ENCODE data around the gene CHEK2.

CHEK2 gene

GRCh38 chr22:28780296-28780695, 38.7 kb upstream of the CHEK2 start:
- TF ChIP-seq, protein P1, sequence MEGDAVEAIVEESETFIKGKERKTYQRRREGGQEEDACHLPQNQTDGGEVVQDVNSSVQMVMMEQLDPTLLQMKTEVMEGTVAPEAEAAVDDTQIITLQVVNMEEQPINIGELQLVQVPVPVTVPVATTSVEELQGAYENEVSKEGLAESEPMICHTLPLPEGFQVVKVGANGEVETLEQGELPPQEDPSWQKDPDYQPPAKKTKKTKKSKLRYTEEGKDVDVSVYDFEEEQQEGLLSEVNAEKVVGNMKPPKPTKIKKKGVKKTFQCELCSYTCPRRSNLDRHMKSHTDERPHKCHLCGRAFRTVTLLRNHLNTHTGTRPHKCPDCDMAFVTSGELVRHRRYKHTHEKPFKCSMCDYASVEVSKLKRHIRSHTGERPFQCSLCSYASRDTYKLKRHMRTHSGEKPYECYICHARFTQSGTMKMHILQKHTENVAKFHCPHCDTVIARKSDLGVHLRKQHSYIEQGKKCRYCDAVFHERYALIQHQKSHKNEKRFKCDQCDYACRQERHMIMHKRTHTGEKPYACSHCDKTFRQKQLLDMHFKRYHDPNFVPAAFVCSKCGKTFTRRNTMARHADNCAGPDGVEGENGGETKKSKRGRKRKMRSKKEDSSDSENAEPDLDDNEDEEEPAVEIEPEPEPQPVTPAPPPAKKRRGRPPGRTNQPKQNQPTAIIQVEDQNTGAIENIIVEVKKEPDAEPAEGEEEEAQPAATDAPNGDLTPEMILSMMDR (IDR thresholded peaks at IDR 0.05; ENCODE audit: poor library complexity, severe bottlenecking): no peak
- Histone ChIP-seq H3K36me3 (ENCODE audit: low read depth) (peaks cover 71% of the 10 kb centered on the region), H3K4me3 (ENCODE audit: severe bottlenecking) (no peak overlapping the region), H3K27ac (ENCODE audit: poor library complexity, severe bottlenecking) (no peak overlapping the region), H3K9me3 (ENCODE audit: severe bottlenecking) (no peaks in the 10 kb centered on the region), H3K27me3 (ENCODE audit: insufficient read depth, poor library complexity, severe bottlenecking) (no peaks in the 10 kb centered on the region), H3K4me1 (ENCODE audit: insufficient read depth, poor library complexity, severe bottlenecking) (no peaks in the 10 kb centered on the region)
- ATAC-seq (ENCODE audit: low read depth) (no peak), DNase-seq (ENCODE audit: low spot score) (no peak)

DNA sequence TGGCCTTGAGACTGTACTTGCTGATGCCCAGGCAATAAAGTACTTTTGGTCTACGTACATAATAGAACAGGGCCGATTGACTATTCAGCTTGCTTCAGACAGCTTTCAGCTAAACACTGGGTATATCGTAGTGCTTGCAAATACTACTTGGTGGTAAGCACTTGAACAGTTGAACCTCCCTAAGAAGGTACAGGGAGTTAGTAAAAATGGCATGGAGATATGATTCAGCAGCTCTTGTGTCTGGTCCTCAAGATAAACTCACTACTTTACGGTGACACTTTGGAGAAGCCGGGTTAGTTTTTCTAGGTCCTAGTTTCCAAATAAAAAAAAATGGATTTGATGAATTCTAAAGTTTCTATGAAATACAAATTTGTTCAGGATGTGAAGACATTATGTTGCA, 38.2 kb upstream of the CHEK2 start:
- Histone ChIP-seq H3K27ac (ENCODE audit: poor library complexity, severe bottlenecking) (no peak overlapping the region), H3K4me1 (ENCODE audit: insufficient read depth, poor library complexity, severe bottlenecking) (no peaks in the 10 kb centered on the region), H3K9me3 (ENCODE audit: severe bottlenecking) (no peaks in the 10 kb centered on the region), H3K36me3 (ENCODE audit: low read depth) (peaks cover 71% of the 10 kb centered on the region), H3K27me3 (ENCODE audit: insufficient read depth, poor library complexity, severe bottlenecking) (no peaks in the 10 kb centered on the region), H3K4me3 (ENCODE audit: severe bottlenecking) (no peak overlapping the region)
- DNase-seq (ENCODE audit: low spot score) (no peak), ATAC-seq (ENCODE audit: low read depth) (no peak)
- TF ChIP-seq, protein P1 (IDR thresholded peaks at IDR 0.05; ENCODE audit: poor library complexity, severe bottlenecking): no peak

GRCh38 chr22:28774378-28774777, 32.8 kb upstream of the CHEK2 start:
- no peak for ATAC-seq (ENCODE audit: low read depth)
- TF ChIP-seq, protein P1 (IDR thresholded peaks at IDR 0.05; ENCODE audit: poor library complexity, severe bottlenecking): no peak
- Histone ChIP-seq H3K27ac (ENCODE audit: poor library complexity, severe bottlenecking) (no peak overlapping the region), H3K36me3 (ENCODE audit: low read depth) (peaks cover 33% of the 10 kb centered on the region), H3K4me1 (ENCODE audit: insufficient read depth, poor library complexity, severe bottlenecking) (no peaks in the 10 kb centered on the region), H3K4me3 (ENCODE audit: severe bottlenecking) (no peak overlapping the region), H3K9me3 (ENCODE audit: severe bottlenecking) (no peaks in the 10 kb centered on the region), H3K27me3 (ENCODE audit: insufficient read depth, poor library complexity, severe bottlenecking) (no peaks in the 10 kb centered on the region)
- no peak for DNase-seq (ENCODE audit: low spot score)

DNA sequence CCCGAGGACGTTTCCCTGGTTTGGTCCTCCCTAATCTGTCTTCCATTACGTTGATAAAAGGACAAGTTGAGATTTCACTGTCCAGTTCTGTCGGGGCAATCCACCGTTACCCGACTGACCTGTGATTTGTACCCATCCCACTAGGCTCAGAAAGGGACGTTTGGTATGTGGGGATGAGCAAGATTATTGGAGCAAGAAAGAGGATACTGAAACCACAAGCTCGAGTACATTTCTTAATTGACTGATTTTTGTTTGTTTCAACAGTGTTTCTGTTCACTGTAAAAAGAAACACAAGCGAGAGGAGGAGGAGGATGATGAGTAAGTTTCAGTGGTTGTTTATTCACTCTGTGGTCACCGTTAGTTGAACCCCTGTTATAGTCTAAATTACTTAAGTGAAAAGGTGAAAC, 31.8 kb upstream of the CHEK2 start:
- H3K36me3 ChIP-seq (ENCODE audit: low read depth): peaks cover 26% of the 10 kb centered on the region
- peak overlapping the region; percentile 51 for H3K27ac ChIP-seq (ENCODE audit: poor library complexity, severe bottlenecking)
- TF ChIP-seq, protein P1 (IDR thresholded peaks at IDR 0.05; ENCODE audit: poor library complexity, severe bottlenecking): no peak
- no peaks in the 10 kb centered on the region for H3K27me3 ChIP-seq (ENCODE audit: insufficient read depth, poor library complexity, severe bottlenecking)
- DNase-seq (ENCODE audit: low spot score) (no peak), ATAC-seq (ENCODE audit: low read depth) (peak; percentile 13; the same call in 1 of the 3 replicates)
- peak overlapping the region; percentile 74 for H3K4me3 ChIP-seq (ENCODE audit: severe bottlenecking)
- no peaks in the 10 kb centered on the region for H3K4me1 ChIP-seq (ENCODE audit: insufficient read depth, poor library complexity, severe bottlenecking)
- no peaks in the 10 kb centered on the region for H3K9me3 ChIP-seq (ENCODE audit: severe bottlenecking)

- ATAC-seq (ENCODE audit: low read depth) (peak; percentile 94), DNase-seq (ENCODE audit: low spot score) (peak; percentile 95)
- TF ChIP-seq, protein P1 (IDR thresholded peaks at IDR 0.05; ENCODE audit: poor library complexity, severe bottlenecking): peak; percentile 56
- Histone ChIP-seq H3K27ac (ENCODE audit: poor library complexity, severe bottlenecking) (peak within 1 kb of the TSS; percentile 51), H3K27me3 (ENCODE audit: insufficient read depth, poor library complexity, severe bottlenecking) (no peaks in the 10 kb centered on the region), H3K9me3 (ENCODE audit: severe bottlenecking) (no peaks in the 10 kb centered on the region), H3K36me3 (ENCODE audit: low read depth) (peaks cover 20% of the 10 kb centered on the region), H3K4me1 (ENCODE audit: insufficient read depth, poor library complexity, severe bottlenecking) (no peaks in the 10 kb centered on the region), H3K4me3 (ENCODE audit: severe bottlenecking) (peak within 1 kb of the TSS; percentile 74)
These were observed 31.2 kb upstream of the CHEK2 start, which contains the start of gene CCDC117 for GRCh38 chr22:28772633-28773460. Gene CCDC117, plus strand, starts transcription at chr22:28772695. Its CDS starts 155 bp downstream, at chr22:28772850.
